HG02852 (cell line): Measurements from ENCODE around the gene RMRP.

Source experiments
- ATAC-seq: cut with Tn5 transposase; IDR thresholded peaks from one replicate; pipeline ENCODE4 v1.9.1; 2021; ENCODE audit warnings: mild to moderate bottlenecking, moderate library complexity; ENCODE audit not compliant: unreplicated experiment

The RMRP gene

DNA sequence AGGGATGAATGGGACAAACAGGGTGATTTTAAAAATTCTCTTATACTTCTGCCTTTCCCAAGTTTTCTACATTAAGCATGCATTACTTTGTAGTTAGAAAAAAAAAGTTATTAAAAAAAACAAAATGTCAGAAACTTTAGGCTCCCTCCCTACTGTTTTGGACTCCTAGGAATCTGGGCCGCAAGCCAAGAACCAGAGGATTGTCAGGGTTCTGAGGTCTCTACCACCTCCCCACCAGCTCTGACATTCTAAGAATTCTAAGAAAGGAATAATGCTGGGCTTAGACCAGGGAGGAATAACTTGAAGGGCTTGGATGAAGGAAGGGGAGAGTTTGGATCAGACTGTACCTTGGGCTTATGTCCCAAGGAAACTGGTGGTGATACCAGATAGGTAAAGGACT lies 8.2 kb upstream of the RMRP start:
- ATAC-seq, result no peak

DNA sequence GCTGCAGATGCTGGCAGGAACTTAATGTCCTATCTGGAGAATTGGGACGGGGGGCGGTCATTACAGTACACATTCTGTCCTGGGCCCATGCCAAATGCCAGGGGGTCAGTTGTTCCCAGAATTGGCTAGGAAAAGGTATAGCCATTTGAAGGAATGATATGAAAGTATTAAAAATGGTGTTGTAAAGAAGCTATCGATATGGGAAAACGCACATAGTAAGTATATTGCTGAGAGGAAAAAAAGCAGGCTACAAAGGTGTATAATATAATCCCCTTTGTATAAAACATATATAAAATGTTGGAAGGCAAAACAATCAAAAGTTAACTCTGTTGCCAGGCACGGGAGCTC lies 7.6 kb upstream of the RMRP start:
- no peak for ATAC-seq

DNA sequence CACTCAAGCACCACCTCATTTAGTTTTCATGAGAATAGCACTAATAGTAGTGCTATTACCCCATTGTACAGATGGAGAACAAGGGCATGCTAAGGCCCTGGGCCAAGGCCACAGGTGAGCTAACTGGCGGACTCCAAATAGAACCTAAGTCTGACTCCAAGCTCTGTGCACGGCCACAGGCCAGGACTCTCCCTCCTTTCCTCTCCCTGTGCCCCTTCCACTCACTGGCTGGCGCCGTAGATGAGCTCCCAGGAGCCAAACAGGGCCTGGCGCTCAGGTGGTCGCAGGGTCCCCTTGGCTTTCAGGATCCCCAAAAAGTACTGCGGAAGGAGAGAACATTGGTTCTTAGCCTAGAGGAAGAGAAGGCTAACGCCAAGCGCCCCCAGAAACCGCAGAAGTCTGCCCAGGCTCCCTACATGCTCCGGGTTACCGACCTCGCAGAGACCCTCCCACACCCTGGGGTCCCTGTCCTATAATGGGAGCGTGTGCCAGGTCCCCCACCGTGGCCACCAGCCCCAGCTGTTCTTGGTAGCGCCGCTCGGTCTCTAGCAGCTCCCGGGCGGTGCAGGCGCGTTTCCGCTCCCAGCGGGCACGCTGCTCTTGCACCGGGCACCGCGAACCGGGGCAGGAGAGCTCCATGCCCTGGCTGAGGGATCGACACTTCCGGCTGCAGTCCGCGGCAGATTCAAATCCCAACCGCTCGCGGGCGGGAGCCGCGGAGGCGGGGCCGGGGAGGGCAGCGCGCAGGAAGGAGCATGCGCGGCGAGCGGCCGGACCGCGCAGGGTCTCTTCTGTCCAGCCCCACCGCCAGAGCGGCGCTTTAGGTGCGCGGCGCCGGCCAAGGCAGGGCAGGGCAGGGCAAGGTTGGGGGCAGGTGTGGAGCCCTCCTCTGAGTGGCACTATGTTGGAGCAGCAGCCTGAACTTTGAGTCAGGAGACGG lies 7.0 kb upstream of the RMRP start, which contains the start of gene ARHGEF39:
Gene ARHGEF39 (minus strand): TSS at position 665 of the 940 bp plus-strand sequence. CDS start 26 bp downstream, at position 639.
- peak; percentile 81 for ATAC-seq

DNA sequence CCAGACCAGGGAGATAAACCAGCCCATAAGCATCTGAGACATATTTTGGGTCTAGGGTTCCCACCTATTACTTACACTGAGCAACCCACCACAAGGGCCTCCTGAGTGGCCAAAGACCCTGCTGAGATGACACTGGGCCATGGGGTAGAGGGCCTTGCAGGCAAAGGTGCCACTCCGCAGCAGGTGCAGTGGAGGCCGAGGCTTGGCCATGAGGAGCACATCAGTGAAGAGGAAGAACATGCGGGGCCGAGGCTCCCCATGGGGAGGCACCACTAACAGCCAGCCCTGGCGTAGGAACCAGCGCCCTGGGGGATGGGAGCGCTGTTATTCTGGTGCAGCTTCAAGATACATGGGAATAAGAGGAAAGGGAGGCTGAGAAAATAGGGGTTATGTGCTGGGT lies 4.6 kb upstream of the RMRP start:
- no peak for ATAC-seq

DNA sequence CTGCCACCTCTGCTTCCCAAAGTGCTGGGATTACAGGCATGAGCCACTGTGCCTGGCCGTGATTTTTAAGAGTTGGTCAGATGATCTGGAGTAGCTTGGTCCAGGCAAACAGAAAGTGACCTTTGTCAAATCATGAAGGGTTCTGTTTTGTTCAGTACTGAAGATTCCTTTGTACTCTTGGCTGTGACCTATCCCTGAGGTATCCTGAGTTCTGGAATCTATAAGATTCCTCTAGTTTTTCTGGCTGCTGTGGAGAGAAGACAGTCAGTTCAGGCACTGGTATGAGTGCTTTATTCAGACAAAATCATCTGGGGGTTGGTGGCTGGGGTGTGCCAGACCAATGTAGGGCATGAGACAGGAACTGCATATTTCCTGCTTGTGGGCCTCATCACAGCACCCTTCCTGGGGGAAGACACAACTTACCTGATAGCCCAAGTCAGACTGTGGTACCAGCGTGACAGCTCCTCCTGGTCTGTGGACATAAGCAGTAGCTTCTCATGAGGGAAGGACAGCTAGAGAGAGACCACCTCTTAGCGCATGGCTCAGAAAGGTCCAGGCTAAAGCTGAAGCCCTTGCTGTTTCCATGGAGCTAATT lies 4.0 kb upstream of the RMRP start:
- no peak for ATAC-seq

DNA sequence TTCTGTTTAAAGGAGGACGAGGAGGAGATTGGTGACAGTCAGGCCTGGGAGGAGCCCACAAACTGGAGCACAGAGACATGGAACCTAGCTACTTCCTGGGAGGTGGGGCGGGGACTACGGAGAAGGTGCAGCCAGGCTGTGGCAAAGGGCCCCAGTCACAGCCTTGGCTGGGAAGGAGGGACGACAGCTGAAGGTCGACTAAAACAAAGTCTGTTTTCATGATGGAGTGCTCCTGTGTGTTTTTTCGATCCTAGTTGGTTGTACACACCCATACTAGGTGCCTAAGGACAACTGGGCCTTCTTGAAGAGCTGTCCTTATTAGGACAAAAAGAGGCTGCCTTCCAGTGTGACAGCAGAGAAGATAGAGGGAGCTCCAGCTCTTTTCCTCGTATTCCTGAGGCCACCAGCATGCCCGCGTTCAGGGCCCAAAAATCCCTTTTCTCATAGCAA lies 3.2 kb upstream of the RMRP start:
- ATAC-seq, result no peak

DNA sequence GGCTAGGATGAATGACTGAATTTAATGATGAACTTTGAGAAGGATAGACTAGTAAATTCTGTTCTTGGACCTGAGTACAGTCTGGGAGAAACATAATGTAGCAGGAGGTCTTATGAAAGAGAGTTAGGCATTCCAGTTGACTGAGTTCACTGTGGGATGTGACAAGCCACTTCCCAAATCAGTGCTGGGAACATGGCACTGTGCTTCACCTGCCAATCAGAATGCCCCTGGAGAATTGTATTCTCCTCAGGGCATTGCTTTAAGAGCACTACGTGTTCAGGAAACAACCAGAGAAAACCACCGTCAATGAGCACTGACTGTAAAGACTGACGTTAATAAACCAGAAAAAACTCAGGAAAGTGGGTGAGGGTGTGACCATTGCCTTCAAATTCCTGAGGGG lies 1.5 kb upstream of the RMRP start:
- ATAC-seq, result no peak

DNA sequence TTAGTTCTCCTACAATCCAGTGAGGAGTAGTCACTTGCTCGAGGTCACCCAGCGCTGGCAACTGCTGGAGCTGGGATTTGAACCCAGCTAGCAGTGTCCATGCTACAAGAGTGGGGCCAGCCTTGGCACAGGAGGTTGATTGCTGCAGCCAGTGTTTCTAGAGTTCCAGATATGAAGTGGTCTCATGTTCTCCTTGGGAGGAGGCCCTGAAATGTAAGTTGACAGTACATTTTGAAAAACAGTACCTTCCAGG lies 1.1 kb upstream of the RMRP start:
- ATAC-seq, result peak; percentile 4

DNA sequence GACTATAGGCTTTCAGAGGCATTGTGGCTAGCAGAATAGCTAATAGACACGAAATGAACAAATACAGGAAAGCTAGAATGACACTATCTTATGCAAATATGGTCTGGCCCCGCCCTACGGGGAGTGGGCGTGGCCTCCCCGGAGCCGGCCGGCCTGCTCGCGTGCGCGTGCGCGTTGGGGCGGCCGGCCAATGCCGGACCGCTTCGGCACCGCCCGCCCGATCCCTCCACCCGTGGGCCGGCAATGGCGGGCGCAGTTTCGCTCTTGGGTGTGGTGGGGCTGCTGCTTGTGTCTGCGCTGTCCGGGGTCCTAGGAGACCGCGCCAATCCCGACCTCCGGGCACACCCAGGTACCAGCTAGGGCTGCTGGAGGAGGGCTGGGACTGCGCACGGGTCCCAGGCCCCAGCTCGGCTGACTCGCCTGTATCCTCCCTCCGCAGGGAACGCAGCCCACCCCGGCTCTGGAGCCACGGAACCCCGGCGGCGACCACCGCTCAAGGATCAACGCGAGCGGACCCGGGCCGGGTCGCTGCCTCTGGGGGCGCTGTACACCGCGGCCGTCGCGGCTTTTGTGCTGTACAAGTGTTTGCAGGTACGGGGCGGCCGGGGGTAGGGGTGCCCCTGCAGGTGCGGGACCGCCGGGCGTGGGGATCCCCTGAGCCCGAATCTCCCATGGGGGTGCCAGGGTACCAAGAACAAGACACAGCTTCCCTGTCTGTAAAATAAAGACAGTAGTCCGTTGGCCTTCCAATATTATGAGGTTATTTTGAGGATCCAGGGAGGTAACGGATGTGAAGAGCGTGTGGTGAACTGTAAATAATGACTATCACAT lies 533 bp upstream of the RMRP start, which contains the start of gene CCDC107:
Gene CCDC107 (plus strand): TSS at position 156 of the 831 bp plus-strand sequence. CDS start 88 bp downstream, at position 244.
- ATAC-seq, result peak; percentile 67

DNA sequence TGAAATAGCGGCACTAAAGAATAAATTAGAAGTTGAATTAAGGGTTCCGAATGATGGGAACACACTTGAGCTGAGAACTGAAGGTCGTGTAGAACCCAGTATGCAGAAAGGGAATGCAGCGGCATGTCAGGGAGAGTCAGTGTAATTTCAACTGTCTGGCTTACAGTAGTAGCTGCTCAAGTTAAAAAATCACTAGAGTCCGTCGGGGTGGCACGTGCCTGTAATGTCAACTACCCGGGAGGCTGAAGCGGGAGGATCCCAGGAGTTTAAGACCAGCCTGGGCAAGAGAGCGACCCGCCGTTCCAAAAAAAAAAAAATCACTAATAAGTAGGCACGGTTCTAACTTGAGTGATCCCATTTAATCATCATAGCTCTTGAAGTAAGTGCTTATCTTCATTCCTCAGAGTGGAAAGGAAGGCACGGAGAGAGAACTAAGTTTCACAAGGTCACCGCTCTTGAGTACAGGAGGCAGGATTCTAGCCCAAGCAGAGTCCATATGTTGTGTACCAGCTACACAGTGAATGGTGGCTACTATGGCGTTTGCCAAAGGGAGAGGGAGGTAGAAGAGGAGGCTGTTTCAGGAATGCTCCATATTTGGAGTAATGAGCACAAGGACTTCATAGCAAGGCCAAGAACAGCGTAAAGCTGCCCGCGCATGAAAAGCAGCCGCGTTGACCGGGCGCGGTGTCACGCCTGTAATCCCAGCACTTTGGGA lies 831 bp downstream of the RMRP start:
- ATAC-seq, result no peak

DNA sequence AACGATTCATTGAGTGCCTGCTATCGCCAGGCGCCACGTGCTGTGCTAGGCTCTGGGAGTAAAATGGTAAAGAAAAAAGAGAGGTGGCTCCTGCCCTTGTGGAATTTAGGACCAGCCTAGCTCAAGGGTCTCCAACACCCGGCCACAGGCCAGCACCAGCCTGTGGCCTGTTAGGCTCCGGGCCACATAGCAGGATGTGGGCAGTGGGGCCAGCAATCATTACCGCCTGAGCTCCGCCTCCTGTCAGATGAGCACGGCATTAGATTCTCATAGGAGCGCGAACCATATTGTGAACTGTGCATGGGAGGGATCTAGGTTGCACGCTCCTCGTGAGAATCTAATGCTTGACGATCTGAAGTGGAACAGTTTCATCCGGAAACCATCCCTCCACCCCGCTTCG lies 1.5 kb downstream of the RMRP start:
- ATAC-seq, result no peak

DNA sequence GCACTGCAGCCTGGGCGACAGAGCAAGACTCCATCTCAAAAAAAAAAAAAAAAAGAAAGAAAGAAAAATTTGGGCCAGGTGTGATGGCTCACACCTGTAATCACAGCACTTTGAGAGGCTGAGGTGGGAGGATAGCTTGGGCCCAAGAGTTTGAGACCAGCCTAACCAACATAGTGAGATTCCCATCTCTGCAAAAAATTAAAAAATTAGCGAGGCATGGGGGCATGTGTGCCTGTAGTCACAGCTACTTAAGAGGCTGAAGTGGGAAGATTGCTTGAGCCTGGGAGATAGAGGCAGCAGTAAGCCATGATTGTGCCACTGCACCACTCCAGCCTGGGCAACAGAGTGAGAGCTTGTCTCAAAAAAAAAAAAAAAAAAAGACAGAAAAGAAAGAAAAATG lies 4.2 kb downstream of the RMRP start:
- no peak for ATAC-seq

DNA sequence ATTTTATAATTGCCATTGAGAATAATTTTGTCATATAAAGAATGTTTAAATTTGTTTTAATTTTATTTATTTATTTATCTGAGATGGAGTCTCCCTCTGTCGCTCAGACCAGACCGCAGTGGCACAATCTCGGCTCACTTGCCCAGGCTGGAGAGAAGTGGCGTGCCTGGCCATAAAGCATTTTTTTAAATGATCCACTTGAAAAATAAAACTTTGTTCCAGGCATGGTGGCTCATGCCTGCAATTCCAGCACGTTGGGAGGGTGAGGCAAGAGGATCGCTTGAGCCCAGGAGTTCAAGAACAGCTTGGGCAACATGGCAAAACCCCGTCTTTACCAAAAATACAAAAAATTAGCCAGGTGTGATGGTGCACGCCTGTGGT lies 5.0 kb downstream of the RMRP start:
- ATAC-seq, result no peak

DNA sequence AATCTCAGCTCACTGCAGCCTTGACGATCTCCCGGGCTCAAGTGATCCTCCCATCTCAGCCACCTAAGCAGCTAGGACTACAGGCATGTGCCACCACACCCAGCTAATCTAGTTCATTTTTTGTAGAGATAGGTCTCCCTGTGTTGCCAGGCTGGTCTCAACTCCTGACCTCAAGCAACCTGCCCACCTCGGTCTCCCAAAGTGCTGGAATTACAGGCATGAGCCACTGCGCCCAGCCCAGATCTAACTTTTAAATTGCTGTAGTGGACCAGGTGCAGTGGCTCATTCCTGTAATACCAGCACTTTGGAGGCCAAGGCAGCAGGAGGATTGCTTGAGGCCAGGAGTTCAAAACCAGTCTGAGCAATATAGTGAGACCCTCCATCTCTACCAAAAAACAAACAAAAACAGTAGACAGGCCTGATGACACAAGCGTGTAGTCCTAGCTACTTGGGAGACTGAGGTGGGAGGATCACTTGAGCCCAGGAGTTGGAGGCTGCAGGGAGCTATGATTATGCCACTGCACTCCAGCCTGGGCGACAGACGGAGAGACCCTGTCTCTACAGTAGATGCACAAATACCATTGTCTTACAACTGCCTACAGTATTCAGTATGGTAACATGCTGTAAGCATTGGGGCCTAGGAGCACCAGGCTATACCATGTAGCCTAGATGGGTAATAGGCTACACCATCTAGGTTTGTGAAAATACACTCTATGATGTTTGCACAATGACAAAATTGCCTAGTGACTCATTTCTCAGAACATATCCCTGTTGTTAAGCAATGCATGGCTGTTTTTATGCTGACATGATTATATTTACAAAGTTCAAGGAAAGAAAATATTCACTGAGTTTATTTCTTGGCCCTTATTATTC lies 5.6 kb downstream of the RMRP start:
- no peak for ATAC-seq

DNA sequence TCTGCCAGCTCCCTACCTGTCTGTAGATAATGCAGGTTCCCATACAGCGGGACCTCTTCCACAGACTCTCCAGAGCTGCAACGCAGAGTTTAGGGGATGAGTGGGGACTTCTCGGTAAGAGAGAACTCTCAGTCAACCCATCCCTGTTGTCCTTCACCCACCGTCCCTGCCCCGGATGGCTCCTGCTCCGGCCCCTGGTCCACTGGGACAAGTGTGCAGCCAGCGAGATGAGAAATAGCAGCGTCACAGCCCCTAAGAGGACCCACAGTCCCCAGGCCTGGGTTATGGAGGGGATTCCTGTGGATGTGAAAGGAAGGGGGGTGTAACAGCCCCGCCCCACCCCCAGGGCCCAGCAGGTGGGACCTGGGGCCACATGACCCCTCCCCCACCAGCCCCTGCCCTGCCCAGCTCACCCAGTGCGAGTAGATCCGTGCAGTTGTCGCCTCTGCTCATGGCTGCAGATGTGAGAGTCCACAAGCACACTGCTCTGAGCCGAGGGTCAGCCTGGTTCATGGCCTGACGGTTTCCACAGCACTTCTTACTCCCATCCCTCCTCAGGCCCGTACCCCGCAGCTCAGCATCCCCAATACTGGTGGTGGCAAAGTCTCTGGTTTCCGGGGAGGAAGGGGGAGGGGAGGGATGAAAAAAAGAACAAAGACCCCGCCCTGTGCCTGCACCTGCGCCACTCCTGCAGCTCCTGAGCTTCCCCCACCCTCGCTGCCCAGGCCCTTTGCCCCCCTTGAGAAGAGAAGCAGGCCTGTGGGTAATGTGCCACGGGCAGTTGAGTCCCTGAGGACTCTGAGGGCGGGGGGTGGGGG lies 7.3 kb downstream of the RMRP start, which contains the start of gene SIT1:
Gene SIT1 (minus strand): TSS at position 591 of the 818 bp plus-strand sequence. CDS start 78 bp downstream, at position 513.
- ATAC-seq, result no peak

DNA sequence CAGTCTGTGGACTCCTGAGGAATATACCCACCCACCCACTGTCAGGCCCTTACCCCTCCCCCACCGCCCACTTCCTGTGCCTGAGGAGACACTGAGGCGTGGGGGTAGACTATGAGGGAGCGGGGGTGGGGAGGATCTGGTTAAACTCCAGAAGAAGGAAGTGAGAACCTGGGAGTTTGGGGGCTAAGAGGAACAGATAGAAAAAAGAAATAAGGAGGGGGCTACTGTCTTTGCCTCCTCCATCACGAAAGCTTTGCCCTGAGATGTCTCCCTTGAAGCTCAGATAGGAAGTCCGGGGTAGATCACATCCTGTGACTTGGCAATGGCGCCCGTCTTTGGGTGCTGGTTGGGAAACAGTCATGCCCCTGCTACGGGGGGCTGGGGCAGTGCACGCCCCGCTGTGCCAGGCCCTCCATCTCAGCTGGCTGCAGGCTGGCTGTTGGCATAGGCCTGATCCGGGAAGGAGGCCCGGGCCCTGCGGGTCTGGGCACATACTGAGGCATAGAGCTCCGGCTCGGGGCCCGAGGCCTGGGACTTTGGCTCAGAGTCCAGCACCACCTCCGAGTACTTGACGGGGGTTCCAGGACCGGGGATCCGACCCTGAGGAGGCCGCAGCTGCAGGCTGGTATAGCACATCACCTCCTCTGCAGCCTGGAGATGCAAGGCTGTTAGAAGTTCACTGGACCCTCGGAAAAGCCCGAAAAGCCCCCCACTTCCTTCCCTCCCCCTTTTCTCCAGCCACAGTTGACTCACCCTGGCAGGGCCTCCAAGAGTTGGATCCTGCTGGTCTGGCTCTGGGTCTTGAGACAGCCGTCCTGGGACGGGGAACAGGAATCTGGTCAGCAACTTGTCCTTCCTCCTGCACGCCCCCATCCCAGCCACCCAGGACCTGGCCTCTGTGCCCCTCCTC lies 8.1 kb downstream of the RMRP start:
- ATAC-seq, result no peak

DNA sequence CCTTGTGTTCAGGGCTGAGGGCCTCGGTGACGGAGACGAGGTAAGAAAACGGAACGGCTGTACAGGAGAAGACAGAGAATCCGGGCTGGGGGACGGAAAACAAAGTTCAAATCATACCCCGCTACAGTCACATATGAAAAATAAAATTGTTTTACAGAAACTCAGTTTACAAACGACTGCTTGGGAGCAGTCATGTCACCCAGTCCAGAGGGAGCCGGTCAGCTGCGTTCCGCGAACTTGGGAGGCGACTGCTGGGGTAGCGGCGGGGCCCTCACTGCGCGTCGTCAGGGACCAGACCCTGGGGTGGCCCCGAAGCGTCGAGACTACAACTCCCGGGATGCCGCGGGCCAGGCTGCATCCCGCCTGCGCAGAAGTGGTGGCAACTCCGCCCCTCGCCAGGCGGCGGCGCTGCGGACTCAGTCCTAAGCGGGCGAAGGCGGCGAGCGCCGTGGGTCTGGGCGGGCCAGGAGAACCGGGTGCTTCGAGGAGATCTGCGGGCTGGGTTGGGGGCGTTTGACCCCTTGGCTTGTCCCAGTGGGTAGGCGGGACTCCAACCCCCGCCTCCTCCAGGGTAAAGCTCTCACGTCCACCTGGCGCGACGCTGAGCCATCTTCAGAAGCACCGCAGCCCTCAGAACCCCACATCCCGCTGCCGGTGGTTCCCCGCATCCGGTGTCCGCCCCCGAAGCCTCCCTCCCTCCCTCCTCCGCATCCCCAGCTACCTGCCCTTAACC lies 11.1 kb downstream of the RMRP start:
- ATAC-seq, result peak; percentile 76
